DOHH2 (cell line): ENCODE measurements around the gene MARS1.
"Not testable (repeated sequence)": the region's sequence is repeated elsewhere in the genome, so short reads cannot be mapped to it uniquely, and the experiment has no call there.

Experiments
- H3F3A ChIP-seq: fragments of 200-600 bp; sonication (generic), shearing (Covaris generic); 2 replicates; pipeline ENCODE4 v1.6.0; 2016; ENCODE audit warnings: antibody characterized with exemption, mild to moderate bottlenecking; ENCODE audit not compliant: control insufficient read depth, insufficient read depth
- H3K27ac ChIP-seq: fragments of 200-600 bp; sonication (generic); 2 replicates; pipeline ENCODE4 v1.5.1; 2014; ENCODE audit warnings: low read depth, mild to moderate bottlenecking, low read length, moderate library complexity
- H3K27me3 ChIP-seq: fragments of 200-600 bp; sonication (generic); 2 replicates; pipeline ENCODE4 v1.6.1; 2014; ENCODE audit warnings: mild to moderate bottlenecking, low read length, mixed read lengths; ENCODE audit not compliant: control insufficient read depth
- H3K36me3 ChIP-seq: fragments of 200-600 bp; sonication (generic); 2 replicates; pipeline ENCODE4 v1.6.1; 2014; ENCODE audit warnings: mild to moderate bottlenecking, low read length, moderate library complexity, mixed read lengths; ENCODE audit not compliant: control insufficient read depth
- H3K4me1 ChIP-seq: fragments of 200-600 bp; sonication (generic); 2 replicates; pipeline ENCODE4 v1.6.1; 2014; ENCODE audit warnings: mild to moderate bottlenecking, low read length, mixed read lengths; ENCODE audit not compliant: control insufficient read depth
- H3K4me2 ChIP-seq: fragments of 200-600 bp; sonication (generic); 2 replicates; pipeline ENCODE4 v1.6.0; 2014; ENCODE audit warnings: mild to moderate bottlenecking, low read length, moderate library complexity
- H3K4me3 ChIP-seq: fragments of 200-600 bp; sonication (generic); 2 replicates; pipeline ENCODE4 v1.5.1; 2014; ENCODE audit warnings: mild to moderate bottlenecking, low read length, mixed read lengths
- H3K79me2 ChIP-seq: fragments of 200-600 bp; sonication (generic); 2 replicates; pipeline ENCODE4 v1.6.1; 2014; ENCODE audit warnings: mild to moderate bottlenecking, low read length, mixed read lengths; ENCODE audit not compliant: control insufficient read depth
- H3K9me2 ChIP-seq: fragments of 200-600 bp; sonication (generic); replicated peaks from 2 replicates; pipeline ENCODE4 v1.6.1; 2014; ENCODE audit warnings: mild to moderate bottlenecking, low read length, mixed read lengths; ENCODE audit not compliant: control insufficient read depth
- H3K9me3 ChIP-seq: fragments of 200-600 bp; sonication (generic); 2 replicates; pipeline ENCODE4 v1.6.1; 2014; ENCODE audit warnings: antibody characterized with exemption, low read length, mixed read lengths; ENCODE audit not compliant: control insufficient read depth, insufficient read depth
- H4K20me1 ChIP-seq: fragments of 200-600 bp; sonication (generic); 2 replicates; pipeline ENCODE4 v1.6.0; 2014; ENCODE audit warnings: low read depth, mild to moderate bottlenecking, antibody characterized with exemption, low read length, moderate library complexity; ENCODE audit not compliant: control insufficient read depth, insufficient read depth
- CTCF ChIP-seq: fragments of 200-600 bp; sonication (generic); IDR thresholded peaks from one replicate; pipeline ENCODE4 v1.5.1; 2014; ENCODE audit warnings: antibody characterized with exemption, mild to moderate bottlenecking, low read depth, low read length; ENCODE audit not compliant: poor library complexity, severe bottlenecking
- EZH2phosphoT487 ChIP-seq: fragments of 200-600 bp; sonication (generic); IDR thresholded peaks from 2 replicates; pipeline ENCODE4 v1.6.1; 2017; ENCODE audit warnings: borderline replicate concordance, mild to moderate bottlenecking, antibody characterized with exemption, low read length, moderate library complexity, mixed read lengths

Gene MARS1

DNA sequence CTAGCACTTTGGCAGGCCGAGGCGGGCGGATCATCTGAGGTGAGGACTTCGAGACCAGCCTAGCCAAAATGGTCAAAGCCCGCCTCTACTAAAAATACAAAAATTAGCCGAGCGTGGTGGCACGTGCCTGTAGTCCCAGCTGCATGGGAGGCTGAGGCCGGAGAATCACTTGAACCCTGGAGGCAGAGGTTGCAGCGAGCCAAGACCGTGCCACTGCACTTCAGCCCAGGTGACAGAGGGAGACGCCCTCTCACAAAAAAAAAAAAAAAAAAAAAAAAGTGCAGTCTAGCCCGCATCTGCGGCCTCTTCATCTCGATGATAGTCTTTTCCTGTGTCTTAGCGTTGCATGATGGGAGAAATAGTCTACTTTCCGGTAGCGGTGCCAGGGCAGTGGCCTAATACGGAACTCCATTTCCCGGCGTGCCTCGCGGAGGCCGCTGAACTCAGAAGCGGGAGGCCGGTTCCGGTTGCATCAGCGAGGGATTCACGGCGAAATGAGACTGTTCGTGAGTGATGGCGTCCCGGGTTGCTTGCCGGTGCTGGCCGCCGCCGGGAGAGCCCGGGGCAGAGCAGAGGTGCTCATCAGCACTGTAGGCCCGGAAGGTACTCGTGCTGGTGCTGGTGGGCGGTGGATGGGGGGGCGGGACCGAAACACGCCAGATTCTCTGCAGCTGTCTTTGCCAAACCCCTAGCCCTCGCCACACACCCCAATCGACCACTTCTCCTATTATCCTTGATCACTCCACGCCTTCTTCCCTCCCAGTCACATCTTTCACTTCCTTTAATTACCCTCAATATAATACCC lies at the start of gene MARS1:
Gene MARS1 (plus strand): TSS at position 472 of the 805 bp plus-strand sequence. CDS start 23 bp downstream, at position 495.
- H3K36me3 ChIP-seq: peaks cover 46% of the 10 kb centered on the region
- no peaks in the 10 kb centered on the region for H4K20me1 ChIP-seq
- no peaks in the 10 kb centered on the region for H3K27me3 ChIP-seq
- H3K9me3 ChIP-seq: no peaks in the 10 kb centered on the region
- peaks cover 38% of the 10 kb centered on the region for H3K79me2 ChIP-seq
- H3K4me3 ChIP-seq: peak within 1 kb of the TSS; percentile 87
- H3K9me2 ChIP-seq: no peaks in the 10 kb centered on the region
- no peak for TF ChIP-seq EZH2phosphoT487
- TF ChIP-seq CTCF: peak; percentile 43
- H3F3A ChIP-seq: 0 out of 2 replicates have a peak, but pooled peaks cover 2% of the 10 kb centered on the region
- peak within 1 kb of the TSS; percentile 74 for H3K27ac ChIP-seq
- peak within 1 kb of the TSS; percentile 81 for H3K4me2 ChIP-seq
- peaks cover 28% of the 10 kb centered on the region for H3K4me1 ChIP-seq

DNA sequence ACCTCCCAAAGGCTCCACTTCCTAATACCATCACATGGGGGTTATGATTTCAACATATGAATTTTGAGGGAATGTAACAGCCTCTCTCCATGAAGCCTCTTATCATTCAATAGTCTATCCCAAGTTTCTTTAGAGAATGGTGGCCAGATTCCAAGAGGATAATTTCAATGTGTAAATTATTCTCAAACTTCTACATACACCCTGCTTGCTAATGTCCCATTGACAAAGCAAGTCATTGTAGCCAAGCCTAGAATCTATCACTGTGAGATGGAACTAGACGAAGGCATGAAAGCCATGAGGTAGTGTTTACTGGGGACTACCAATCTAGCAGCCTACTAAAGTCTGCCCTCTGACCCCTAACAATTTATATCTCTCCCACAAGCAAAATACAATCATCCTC lies 49.5 kb upstream of the MARS1 start:
- no peaks in the 10 kb centered on the region for H4K20me1 ChIP-seq
- TF ChIP-seq EZH2phosphoT487 (no peak), CTCF (no peak)
- no peak overlapping the region for H3K27ac ChIP-seq
- H3K27me3 ChIP-seq: peaks cover 9% of the 10 kb centered on the region; the same call in 1 of the 2 replicates
- H3K36me3 ChIP-seq: no peaks in the 10 kb centered on the region
- H3F3A ChIP-seq: no peaks in the 10 kb centered on the region
- H3K4me3 ChIP-seq: no peak overlapping the region
- no peaks in the 10 kb centered on the region for H3K4me1 ChIP-seq
- no peaks in the 10 kb centered on the region for H3K79me2 ChIP-seq
- no peaks in the 10 kb centered on the region for H3K9me3 ChIP-seq
- no peak overlapping the region for H3K4me2 ChIP-seq
- no peaks in the 10 kb centered on the region for H3K9me2 ChIP-seq

GRCh38 chr12:57439762-57440266 lies 48.1 kb upstream of the MARS1 start:
- TF ChIP-seq CTCF (no peak), EZH2phosphoT487 (no peak)
- H3K4me3 ChIP-seq: no peak overlapping the region
- no peaks in the 10 kb centered on the region for H3K9me3 ChIP-seq
- H3K27ac ChIP-seq: no peak overlapping the region
- peaks cover 9% of the 10 kb centered on the region; the same call in 1 of the 2 replicates for H3K27me3 ChIP-seq
- no peaks in the 10 kb centered on the region for H3K4me1 ChIP-seq
- no peak overlapping the region for H3K4me2 ChIP-seq
- H3K79me2 ChIP-seq: no peaks in the 10 kb centered on the region
- H4K20me1 ChIP-seq: no peaks in the 10 kb centered on the region
- H3K36me3 ChIP-seq: no peaks in the 10 kb centered on the region
- H3F3A ChIP-seq: no peaks in the 10 kb centered on the region
- no peaks in the 10 kb centered on the region for H3K9me2 ChIP-seq

- H3K9me3 ChIP-seq, H3K27ac ChIP-seq, H3K9me2 ChIP-seq, H3K27me3 ChIP-seq, H3K4me1 ChIP-seq, H4K20me1 ChIP-seq, H3K4me2 ChIP-seq, H3K36me3 ChIP-seq, H3K79me2 ChIP-seq, H3K4me3 ChIP-seq, H3F3A ChIP-seq: not testable (repeated sequence)
Observed at GRCh38 chr12:57441393-57441792, 46.5 kb upstream of the MARS1 start.
